ENCODE measurements around the gene PLN.

- TF ChIP-seq CTCF (IDR thresholded peaks at IDR 0.05) (no peak), POLR2A (IDR thresholded peaks at IDR 0.05) (no peak)
Measured at GRCh38 chr6:118574051-118574865, 26.2 kb downstream of the PLN start.

Data from tibial nerve (tissue), 3 donors.